IMR-90 (cell line): Measurements from ENCODE around the gene FAM78B.

Experiments
- BHLHE40 ChIP-seq: fragments of 150-350 bp; IDR thresholded peaks from 2 replicates; pipeline ENCODE4 v1.6.1; 2016; ENCODE audit warnings: mild to moderate bottlenecking, low read depth, low read length
- POLR2A ChIP-seq: IDR thresholded peaks from 2 replicates; pipeline ENCODE4 v1.6.1; 2012; ENCODE audit warnings: mild to moderate bottlenecking, low read depth, low read length
- RCOR1 ChIP-seq: IDR thresholded peaks from 2 replicates; pipeline ENCODE4 v1.6.1; 2012; ENCODE audit warnings: mild to moderate bottlenecking, low read length, improper control_type of control experiment; ENCODE audit not compliant: insufficient replicate concordance
- TF ChIP-seq, protein P1 (sequence below): conservative IDR thresholded peaks from 2 replicates; pipeline ENCODE4 v1.5.1; 2012; ENCODE audit warnings: mild to moderate bottlenecking, low read depth, low read length, improper control_type of control experiment
- TF ChIP-seq, protein P2 (sequence below): fragments of 150-350 bp; IDR thresholded peaks from 2 replicates; pipeline ENCODE4 v1.6.1; 2017; ENCODE audit warnings: mild to moderate bottlenecking, antibody characterized with exemption, low read length, low read depth

DNA sequence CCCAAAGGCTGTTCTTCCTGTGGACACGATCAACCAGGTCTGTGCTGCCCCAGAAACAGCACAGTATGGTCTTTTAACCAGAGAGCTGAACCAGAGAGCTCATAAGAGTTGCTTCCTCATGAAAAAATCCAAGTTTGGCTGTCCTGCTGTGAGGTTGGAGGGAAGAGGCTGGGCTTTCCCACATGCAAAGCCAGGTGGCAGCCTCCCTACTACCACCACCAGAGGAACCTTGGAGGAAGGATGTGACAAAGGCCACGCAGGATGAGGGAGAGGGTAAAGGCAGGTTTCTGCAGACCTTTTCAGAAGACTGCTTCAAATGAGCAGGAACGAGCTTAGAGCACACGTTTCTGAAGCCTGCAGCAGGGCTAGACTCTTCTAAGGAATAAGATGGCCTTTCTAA lies 27.1 kb downstream of the FAM78B start:
- TF ChIP-seq POLR2A (no peak), BHLHE40 (no peak), RCOR1 (no peak)
- TF ChIP-seq, protein P1, sequence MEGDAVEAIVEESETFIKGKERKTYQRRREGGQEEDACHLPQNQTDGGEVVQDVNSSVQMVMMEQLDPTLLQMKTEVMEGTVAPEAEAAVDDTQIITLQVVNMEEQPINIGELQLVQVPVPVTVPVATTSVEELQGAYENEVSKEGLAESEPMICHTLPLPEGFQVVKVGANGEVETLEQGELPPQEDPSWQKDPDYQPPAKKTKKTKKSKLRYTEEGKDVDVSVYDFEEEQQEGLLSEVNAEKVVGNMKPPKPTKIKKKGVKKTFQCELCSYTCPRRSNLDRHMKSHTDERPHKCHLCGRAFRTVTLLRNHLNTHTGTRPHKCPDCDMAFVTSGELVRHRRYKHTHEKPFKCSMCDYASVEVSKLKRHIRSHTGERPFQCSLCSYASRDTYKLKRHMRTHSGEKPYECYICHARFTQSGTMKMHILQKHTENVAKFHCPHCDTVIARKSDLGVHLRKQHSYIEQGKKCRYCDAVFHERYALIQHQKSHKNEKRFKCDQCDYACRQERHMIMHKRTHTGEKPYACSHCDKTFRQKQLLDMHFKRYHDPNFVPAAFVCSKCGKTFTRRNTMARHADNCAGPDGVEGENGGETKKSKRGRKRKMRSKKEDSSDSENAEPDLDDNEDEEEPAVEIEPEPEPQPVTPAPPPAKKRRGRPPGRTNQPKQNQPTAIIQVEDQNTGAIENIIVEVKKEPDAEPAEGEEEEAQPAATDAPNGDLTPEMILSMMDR: no peak
- TF ChIP-seq, protein P2, sequence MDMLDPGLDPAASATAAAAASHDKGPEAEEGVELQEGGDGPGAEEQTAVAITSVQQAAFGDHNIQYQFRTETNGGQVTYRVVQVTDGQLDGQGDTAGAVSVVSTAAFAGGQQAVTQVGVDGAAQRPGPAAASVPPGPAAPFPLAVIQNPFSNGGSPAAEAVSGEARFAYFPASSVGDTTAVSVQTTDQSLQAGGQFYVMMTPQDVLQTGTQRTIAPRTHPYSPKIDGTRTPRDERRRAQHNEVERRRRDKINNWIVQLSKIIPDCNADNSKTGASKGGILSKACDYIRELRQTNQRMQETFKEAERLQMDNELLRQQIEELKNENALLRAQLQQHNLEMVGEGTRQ: no peak
